HG02588 (cell line): ENCODE measurements around the gene ITGAE.
"Not testable (repeated sequence)": the region's sequence is repeated elsewhere in the genome, so short reads cannot be mapped to it uniquely, and the experiment has no call there.

ENCODE experiments used
- ATAC-seq: cut with Tn5 transposase; IDR thresholded peaks from one replicate; pipeline ENCODE4 v1.9.1; 2021; ENCODE audit warnings: mild to moderate bottlenecking, moderate library complexity; ENCODE audit not compliant: unreplicated experiment

ITGAE gene

DNA sequence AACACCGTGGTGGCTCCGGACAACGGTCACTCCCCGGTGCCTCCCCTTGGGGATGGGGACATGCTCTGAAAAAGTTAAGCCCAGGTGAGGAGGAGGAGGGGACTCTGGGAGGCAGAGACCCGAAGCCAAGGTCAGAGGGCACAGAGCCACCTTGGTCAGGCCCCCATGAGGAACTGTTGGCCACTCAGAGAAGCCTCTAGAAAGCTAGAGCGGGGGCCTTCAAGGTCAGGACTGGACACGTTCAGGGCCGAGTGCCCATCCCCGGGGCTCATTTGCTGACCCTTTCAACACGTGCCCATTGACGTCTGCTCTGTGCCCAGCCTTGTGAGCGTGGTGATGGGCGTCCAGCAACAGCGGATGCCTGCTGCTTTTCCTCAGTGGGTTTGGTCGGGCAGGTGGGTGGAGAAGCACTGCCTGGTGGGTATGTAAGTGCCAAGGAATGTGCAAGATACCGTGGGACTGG, 39.0 kb downstream of the ITGAE start:
- no peak for ATAC-seq

DNA sequence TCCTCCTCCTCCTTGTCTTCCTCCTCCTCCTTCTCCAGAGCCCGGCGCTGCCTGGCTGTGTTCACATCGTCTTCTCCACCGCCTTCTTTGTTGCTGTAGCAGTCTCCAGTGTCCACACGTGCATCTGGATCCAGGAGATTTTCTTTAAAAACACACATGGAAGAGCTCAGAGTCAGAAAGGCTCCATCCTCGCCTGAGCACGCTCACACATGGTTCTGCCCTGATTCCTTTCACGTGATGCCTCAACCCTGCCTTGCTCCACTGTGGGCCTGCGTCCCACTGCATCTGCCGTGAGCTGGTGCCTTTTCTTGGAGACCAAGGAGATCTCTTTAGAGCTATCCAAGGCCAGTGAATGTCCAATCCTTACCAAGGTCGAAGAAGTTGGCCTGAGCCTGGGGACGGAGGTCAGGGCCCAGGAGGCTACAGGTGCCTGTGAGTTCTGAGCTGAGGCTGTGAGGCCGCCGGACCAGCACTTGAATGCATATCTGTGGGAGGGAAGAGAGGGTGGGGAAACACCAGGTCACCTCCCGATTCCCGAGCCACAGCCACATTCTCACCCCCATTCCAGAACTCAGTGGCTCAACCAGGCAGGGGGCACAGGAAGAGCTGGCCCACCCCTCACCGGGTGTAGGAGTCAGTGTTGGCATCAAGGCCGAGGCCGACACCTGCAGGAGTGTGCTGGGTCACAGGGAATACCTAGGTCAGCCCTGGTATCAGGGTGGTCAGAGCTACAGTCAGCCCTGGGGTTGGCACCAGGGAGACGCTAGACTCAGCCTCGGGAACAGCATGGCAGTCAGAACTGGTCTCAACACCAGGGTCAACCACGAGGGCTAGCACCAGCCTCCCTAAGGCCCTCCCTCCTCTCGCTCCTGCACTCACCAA, 39.7 kb downstream of the ITGAE start:
- no peak for ATAC-seq

DNA sequence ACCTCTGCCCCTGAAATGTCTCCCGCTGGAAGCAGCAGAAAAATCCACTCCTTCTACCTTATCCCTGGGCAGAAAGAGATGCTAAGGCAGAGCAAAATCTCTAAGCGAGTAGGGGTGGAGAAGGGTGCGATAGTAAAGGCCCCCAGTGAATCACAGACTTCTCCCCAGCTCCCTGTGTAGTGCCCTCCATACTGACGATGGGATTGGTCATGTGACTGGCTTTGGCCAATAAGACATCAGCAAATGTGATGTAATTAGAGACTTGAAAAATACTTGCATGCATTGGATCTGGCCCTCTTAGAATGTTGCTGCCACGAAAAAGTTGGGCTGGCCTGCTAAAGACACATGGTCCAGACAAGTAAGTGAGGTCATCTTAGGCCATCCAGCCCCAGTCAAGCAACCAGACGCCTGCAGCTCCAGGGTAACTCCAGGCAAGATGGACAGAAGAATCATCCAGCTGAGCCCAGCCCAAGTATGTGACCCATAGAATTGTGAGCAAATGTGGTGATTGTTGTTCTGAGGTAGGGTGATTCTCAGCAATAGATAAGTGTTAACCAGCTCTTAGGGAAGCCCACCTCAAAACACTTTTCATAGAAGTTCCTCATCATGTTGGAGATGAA, 41.3 kb downstream of the ITGAE start:
- ATAC-seq: no peak

DNA sequence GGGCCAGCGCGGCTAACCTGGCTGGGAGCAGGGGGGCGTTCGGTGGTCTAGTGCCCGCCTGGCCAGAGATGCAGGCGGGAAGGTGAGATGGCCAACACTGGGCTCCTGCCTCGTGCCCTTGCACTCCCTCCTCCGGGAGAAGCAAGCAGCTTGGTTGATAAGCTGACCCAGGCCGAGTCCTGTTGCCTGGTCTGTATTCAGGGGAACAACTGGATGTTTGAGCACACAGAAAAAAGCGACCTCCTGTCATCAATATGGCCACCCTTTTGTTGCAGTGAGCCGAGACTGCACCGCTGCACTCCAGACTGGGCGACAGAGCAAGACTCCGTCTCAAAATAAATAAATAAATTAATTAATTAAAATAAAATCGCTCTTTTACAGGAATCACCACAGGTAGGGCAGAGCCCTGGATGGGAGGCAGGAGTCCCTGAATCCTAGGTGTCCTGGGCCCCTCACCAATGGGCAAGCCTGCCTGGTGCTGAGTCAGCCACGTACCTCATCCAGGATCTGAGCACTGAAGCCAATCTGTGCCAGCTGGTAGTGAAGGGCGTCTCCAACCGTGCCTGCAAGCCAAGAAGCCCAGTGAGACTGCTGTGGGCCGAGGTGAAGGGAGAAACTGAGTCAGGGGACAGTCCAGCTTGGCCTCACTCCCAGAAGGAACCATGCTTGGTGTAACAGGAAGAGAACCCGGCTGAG, 45.5 kb downstream of the ITGAE start:
- ATAC-seq: no peak

DNA sequence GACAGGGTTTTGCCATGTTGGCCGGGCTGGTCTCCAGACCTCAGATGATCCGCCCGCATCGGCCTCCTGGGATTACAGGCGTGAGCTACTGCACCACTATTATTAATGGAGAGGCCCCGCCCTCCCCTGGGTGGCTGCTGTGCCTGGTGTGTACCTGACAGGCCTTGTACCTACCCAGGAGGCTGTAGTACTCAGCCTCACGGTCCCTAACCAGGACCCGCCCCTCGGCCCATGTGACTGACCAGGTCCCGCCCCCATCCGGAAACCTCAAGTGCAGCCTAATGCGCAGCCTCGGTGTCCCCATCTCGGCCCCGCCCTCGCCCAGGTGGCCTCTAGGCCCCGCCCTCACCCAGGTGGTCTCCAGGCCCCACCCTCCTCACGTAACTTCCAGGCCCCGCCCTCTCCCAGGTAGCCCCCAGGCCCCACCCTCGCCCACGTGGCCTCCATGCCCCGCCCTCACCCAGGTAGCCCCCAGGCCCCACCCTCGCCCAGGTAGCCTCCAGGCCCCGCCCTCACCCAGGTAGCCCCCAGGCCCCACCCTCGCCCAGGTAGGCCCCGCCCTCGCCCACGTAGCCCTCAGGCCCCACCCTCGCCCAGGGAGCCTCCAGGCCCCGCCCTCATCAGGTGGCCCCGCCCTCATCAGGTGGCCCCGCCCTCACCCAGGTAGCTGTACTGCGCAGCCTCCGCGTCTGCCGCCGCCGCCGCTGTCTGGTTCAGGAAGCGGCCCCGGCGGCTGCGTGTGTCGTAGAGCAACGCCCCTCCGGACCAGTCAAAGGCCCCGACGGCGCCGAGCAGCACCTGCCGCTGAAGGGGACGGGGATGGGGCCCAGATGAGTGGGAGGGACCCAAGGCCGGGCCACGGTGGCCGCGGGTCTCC, 46.3 kb downstream of the ITGAE start:
- ATAC-seq: no peak

DNA sequence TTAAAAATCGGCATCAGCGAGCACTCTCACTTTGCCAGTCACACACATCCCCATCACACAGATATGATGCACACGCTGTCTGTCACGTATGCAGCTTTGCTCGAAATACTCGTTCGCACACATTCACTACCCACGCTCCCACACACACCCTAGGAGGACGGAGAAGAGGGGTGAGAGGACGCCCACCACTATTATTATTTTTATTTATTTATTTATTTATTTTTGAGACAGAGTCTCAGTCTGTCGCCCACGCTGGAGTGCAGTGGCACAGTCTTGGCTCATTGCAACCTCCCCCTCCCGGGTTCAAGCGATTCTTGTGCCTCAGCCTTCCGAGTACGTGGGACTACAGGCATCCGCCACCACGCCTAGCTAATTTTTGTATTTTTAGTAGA, 46.9 kb downstream of the ITGAE start:
- ATAC-seq: no peak

GRCh38 chr17:3753624-3754023, 47.4 kb downstream of the ITGAE start:
- no peak for ATAC-seq

GRCh38 chr17:3751836-3752235, 49.2 kb downstream of the ITGAE start:
- no peak for ATAC-seq

GRCh38 chr17:3750926-3751325, 50.1 kb downstream of the ITGAE start:
- no peak for ATAC-seq

- ATAC-seq: no peak
Observed at GRCh38 chr17:3750296-3750695, 50.7 kb downstream of the ITGAE start.

DNA sequence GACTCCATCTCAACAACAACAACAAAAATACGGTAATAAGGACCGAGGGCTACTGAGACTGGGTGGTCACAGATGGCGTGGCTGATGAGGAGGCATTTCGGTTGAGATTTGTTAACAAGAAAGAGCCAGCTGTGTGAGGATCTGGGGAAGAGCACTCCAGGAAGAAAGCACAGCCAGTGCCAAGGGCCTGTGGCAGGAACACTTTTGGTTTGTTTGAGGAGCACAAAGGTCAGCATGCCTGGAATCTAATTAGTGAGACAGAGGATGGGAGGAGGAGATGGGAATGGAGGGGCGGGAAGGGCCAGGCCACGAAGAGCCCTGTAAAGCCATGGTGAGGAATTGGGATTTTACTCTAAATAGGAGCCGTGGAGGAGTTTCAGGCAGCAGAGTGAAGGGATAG, 52.4 kb downstream of the ITGAE start:
- ATAC-seq: no peak

- no peak for ATAC-seq
Observed at GRCh38 chr17:3747805-3748204, 53.2 kb downstream of the ITGAE start.

- no peak for ATAC-seq
Observed at GRCh38 chr17:3745071-3745470, 55.9 kb downstream of the ITGAE start.

DNA sequence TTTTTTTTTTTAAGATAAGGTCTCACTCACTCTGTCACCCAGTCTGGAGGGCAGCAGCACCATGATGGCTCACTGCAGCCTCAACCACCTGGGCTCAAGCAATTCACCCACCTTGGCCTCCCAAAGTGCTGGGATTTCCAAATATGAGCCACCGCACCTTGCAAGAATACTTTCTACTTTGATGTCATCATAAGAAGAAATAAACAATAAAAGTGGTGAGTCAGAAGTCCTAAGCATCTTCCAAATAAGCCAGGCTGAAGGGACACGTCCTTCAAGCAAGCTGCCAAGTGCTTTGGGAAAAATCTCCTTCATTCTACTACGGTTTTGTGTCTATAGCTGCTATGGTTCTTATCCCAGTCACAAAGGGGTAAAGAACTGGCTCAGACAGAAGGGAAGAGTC, 57.0 kb downstream of the ITGAE start:
- ATAC-seq: no peak

DNA sequence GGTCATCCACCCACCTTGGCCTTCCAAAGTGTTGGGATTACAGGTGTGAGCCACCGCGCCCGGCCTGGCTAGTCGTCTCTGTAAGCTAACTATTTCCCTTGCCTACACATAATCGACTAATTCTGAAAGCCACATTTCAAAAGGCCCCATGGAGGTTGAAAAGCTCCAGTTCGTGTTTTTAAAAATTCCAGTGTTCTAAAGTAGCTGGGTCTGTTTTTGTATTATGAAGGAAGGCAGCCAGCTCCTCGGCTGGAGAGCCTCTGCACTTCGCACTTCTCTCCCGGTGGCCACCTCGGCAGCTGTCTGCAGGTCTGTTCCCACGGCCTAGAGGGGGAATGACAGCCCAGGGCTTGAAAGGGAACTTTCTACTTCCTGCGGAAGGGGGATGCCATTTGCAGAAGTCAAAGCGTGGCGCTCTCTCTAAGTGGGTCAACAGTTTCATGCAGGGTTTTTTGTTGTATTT, 60.3 kb downstream of the ITGAE start:
- no peak for ATAC-seq

- ATAC-seq: no peak
Observed at GRCh38 chr17:3739422-3740124, 61.4 kb downstream of the ITGAE start.

DNA sequence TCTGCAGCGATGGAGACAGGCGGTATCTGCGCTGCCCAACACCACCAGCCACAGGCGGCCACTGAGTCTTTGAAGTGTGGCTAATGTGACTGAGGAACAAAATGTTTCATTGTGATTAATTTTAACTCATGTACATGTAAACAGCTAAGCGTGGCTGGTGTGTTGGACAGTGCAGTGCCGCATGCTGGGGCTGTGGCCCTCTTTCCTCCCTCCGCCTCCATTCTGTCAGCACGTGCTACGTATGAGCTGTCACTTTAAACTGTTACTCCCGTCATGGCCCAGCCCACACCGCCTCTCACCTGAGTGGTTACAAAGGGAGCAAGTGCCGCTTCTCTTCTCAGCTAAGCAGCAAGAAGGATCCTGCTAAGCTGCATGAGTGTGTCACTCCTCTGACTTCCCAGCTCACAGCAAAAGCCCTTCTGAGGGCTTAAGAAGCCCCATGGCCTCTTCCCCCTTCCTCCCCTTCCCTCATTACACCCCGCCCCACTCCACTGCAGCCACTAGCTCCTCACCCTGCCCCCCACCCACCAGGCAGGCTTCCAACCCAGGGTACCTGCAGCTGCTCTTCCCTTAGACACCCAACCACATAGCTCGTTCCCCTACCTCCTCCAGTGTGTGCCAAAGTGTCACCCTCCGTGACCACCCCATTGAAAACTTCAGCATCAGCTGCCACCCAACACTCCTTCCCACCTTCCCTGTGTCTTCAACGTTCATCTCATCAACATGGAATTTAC, 62.3 kb downstream of the ITGAE start:
- no peak for ATAC-seq

- no peak for ATAC-seq
Observed at GRCh38 chr17:3735515-3735914, 65.5 kb downstream of the ITGAE start.

DNA sequence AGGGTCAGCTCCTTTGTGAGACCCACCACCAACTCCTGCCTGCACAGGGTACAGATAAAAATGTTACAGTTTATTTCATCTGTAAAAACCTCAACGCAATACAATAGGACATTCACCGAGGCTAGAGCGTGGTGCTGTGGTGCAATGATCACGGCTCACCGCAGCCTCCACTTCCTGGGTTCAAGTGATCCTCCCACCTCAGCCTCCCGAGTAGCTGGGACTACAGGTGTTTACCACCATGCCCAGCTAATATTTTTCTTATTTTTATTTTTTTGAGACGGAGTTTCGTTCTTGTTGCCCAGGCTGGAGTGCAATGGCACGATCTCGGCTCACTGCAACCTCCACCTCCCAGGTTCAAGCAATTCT, 66.1 kb downstream of the ITGAE start:
- ATAC-seq: not testable (repeated sequence)
